Glomerular endothelial cell (primary cell): Measurements from ENCODE around the gene HMG20A. TPM values are rescaled to one million over a fixed set of nuclear protein-coding genes. Genes with fewer than 3 reads are reported as not detected.

Experiments used
- DNase-seq: peaks from one replicate; pipeline ENCODE4 v3.0.0-alpha.2; 2011; ENCODE audit warnings: low read depth, low spot score; ENCODE audit errors: extremely low read depth
- total RNA-seq: library from RNA; depleted of rRNA; stranded (reverse); fragments of >200 nt; gene quantifications from 2 replicates; pipeline ENCODE4 v1.2.3, GENCODE V29; 2015

Gene HMG20A
- total RNA-seq, 1 donor from 2014 or later: 48.0 TPM

- no peak for DNase-seq
Observed at GRCh38 chr15:77532067-77532710, 111.5 kb downstream of the HMG20A start.

GRCh38 chr15:77532846-77533245 lies 112.2 kb downstream of the HMG20A start:
- no peak for DNase-seq

DNA sequence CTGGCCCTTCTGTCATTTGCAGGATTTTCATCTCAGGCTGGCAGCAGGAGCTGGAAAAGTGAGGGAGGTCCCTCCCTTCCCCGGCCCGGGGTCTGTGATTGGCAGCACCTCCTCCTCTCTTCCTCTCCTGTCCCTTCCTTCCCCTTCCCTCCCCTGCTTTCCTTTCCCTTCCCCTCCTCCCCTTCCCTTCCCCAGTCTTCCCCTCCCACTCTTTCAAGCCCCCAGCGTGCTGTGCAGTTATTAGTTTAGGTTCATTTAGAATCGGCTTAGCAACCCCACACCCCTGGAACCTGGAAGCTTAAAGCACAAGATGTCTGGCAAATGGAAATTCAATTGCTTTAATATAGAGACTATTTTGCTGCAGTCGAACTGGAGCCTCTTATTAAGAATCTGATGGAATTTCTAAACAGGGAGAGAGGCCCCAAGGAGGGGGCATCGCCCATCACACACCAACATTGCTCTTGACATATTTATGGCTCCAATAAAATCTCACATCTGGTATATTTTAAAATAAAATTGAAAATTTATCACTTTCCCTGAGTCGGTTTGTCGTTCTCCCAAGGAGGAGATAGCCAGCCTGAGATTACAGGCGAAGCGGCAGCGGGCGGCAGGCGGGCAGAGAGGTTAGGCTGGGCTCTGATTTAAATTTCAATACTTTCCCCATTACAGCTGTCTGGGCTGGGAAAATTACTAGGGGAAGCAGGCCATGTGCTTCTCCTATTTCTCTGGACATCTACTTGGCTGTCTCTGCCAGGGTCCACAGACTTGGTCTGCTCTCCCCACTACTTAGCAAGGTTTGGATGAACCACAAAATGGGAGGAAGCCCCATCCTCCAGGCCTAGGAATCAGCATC lies 113.1 kb downstream of the HMG20A start:
- DNase-seq: no peak

Other genes with a start within 250 kb of the HMG20A start
- 82.3 and 103 TPM in 2 replicates for gene PEAK1, start 784 bp upstream of the HMG20A start, total RNA-seq
- 0.18 TPM in 1 of 2 replicates, not detected in the other for gene LINGO1, start 212.0 kb downstream of the HMG20A start, total RNA-seq